T-helper 2 cell (primary cell): ENCODE results near the gene FER.
A peak's percentile ranks its signal among the peaks of the same experiment; 100 is the strongest.
"Not testable (repeated sequence)": the region's sequence is repeated elsewhere in the genome, so short reads cannot be mapped to it uniquely, and the experiment has no call there.

Source experiments
- DNase-seq, 5 experiments: peaks; one replicate each; pipeline versions ENCODE4 v3.0.0 to v3.0.0-alpha.2; 2012 to 2022

FER gene

GRCh38 chr5:109136906-109137305, 389.2 kb downstream of the FER start:
- no peak for DNase-seq

- no peak for DNase-seq
Observed at GRCh38 chr5:109141222-109142200, 393.8 kb downstream of the FER start.

DNA sequence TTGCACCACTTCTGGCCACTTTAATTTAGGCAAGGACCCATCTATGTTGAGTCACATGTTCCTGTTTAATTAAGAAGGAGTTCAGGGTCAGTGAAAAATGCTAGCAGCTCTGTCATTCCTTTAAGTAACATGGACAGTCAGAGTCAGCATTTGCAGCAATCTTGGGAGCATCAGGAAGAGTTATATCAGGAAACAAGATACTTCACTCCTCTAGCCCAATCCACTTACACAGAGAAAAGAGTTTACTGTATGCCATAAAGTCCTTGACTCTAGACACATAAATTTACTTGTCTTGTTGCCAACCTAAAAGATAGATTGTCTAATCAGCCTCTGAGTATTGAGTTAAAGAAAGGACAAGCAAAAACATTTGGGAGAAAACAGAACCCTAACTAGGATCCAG, 395.3 kb downstream of the FER start:
- no peak for DNase-seq

DNA sequence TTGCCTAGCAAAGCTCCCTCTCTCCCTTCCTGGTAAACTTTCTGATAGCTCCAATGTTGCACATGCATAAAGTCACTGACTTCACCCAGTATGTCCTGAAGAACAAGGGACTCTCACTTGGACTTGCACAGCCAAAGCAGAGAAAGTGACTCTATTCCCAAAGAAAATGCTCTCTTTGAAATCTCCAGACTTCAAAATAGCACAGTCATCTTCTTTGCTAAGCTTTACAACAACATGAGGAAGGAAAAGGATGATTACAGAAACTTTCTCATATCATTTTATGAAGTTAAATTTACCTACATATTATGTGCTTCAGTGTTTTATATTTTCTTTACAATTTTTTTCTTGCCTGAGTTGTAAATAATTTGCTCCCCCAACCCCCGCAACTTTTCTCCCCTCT, 397.4 kb downstream of the FER start:
- no peak for DNase-seq

GRCh38 chr5:109146591-109146990, 398.9 kb downstream of the FER start:
- no peak for DNase-seq

- no peak for DNase-seq
Observed at GRCh38 chr5:109152565-109152964, 404.9 kb downstream of the FER start.

DNA sequence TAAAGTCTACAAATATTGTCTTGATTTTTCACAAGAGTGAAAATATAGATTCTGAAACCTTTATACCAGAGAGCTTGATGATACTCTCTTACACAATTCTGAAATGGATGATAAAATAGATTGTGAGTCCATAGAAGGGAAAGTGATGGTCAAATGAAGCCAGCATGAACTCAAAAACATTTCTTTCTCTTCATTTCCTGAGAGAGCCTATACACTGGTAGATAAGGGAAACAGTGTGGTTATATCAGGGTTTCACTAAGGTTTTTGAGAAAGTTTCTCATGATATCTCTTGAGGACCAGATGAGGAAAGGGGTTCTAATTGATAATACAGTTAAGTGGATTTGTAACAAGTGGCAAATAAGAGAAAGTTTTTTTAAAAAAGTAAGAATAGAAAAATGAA, 407.9 kb downstream of the FER start:
- no peak for DNase-seq

GRCh38 chr5:109156885-109157284, 409.2 kb downstream of the FER start:
- no peak for DNase-seq

DNA sequence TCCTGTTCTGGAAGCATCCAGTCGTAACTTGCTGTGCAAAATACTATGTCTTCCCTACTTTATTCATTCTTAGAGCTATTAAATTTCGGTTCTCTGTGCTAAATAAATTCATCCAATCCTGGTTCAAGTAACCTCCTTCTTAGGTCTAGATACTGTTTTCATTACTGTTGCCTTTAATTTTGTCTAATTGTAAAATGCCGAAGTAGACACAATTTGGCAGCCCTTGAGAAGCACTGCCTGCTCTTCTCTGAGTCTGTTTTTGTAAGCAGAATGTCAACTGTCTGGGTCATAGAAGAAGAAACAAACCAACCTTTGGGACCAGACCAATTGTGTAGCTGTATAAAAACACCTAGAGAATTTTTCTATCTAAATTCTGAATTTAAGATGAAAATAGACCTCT, 412.8 kb downstream of the FER start:
- no peak for DNase-seq

DNA sequence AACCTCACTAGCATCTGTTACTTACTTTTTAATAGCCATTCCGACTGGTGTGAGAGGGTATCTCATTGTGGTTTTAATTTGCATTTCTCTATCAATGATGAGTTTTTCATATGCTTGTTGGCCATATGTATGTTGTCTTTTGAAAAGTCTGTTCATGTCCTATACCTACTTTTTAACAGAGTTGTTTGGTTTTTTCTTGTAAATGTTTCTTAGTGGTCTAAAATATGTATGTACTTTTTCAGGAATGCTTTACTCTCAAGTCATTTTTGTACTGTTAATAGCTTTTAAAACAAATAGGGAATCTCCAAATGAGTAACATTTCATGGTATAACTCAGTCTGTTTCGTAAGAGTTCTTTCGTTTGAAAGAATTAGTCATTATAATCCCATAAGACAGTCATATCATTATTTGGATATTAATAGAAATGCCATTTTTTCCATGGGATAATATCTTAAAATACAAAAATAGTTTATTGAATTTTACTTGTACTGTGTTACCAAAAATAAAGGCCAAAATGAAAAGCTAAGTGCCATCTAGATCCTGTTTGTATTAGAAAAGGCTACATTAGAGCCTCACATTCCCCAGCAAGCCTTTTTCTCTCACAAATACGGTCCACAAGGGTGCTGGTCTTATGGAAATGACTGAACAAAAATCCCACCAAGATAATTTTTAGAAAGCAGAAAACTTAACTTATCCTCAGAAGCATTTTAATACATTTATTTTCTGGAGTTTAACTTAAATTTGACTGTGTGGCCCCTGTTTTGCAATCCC, 414.4 kb downstream of the FER start:
- DNase-seq, result peak in 1 of 5 experiments; percentile 10

- DNase-seq, result no peak
Observed at GRCh38 chr5:109163336-109163735, 415.6 kb downstream of the FER start.

- no peak for DNase-seq
Observed at GRCh38 chr5:109164001-109164400, 416.3 kb downstream of the FER start.

DNA sequence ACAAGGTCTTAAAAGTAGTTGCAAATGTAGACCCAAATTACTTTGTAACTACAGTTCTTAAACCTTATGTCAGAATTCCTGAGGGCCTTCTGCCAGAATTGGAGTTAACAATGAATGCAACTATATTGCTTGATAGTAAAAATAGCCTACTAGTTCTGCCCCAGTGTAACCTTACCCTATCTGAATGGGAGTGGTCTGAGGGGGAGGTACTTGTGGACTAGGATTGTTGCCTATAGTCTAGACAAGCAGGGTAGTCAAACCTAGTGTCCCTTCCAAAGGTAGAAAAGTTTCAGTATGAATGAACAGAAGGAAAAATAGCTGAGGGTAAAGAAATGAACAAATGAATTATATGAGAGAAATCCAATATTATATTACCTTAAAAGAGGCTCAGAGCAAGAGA, 419.9 kb downstream of the FER start:
- no peak for DNase-seq

DNA sequence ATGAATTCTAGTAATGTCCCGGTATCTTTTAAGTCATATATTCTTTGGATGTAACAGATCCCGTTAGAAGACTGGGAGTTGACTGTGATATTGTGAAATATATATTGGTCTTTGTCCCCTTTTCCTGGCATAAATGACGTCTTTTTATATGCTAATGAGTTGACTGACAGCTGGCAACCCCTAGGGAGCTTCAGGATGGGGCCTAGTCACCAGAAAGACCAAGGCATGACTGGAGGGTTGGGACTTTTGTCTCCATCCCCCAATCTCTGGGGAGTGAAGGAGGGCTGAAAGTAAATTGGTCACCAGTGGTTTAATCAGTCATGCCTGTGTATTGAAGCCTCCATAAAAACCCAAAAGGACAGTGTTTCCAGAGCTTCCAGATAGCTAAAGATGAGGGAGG, 420.5 kb downstream of the FER start:
- no peak for DNase-seq

DNA sequence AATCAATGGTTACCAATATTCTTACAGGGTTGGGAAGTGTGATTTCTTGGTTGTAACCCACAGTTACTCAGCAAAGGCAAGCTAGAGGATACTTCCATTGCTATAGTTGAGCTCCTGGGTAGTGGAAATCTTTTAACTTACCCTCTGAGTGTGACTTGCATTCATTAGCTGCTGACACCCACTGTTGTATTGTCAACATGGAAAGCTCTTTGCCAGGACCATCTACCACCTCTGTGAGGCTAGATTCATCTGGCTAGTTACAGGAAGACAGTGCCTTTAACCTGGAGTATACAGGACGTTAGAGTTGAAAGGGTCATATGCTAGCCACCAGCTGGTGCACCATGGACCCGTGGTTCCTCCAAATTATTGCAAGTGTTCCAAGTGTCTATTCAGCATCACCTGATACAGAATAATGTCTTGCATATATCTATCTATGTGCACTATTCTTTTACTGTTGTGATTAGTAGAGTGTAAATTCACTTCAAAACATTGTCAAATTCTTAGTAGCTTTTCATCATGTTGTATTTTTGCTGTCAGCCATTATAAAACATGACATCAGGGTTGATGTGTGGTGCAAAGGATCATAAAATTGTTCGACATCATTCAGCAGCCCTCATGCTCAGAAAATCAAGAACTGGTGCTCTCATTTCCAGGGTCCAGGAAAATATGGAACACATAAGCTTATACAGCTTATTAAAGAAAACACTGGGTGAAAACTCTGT, 423.1 kb downstream of the FER start:
- no peak for DNase-seq

- DNase-seq, result not testable (repeated sequence)
Observed at GRCh38 chr5:109171437-109172073, 423.9 kb downstream of the FER start.

DNA sequence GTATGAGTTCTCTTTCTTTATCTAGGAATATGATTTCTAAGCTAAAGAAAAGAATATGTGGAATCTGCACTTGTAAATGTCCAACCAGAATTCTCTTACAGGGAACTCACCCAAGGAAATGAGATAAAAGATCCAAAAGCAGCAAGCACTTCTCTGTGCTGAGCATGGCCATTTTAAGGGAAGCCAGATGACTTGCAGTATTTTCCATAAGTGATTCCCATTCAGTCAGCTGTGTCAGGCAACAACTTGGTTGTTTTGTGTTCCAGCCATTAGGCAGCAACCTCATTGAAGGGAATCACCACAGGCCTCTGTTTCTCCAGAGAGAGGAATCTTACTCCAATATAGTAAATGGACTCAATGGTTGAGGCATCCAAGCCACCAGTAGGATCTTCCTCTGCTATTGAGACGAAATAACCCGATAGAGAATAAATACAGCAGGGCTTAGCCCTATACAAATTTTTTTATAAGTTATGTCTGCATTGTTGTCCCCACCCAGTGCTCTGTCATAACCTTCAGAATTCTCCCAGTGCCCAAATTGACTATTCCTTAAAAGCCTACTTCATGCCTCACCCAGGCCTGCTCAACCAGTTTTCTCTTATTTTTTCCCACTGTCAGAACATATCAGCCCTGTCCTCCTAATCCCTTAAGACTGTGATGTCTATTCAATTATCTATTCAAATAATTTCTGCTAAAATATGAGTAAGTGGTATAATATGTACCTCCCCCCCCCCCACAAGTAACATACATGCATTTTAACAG, 425.5 kb downstream of the FER start:
- no peak for DNase-seq

DNA sequence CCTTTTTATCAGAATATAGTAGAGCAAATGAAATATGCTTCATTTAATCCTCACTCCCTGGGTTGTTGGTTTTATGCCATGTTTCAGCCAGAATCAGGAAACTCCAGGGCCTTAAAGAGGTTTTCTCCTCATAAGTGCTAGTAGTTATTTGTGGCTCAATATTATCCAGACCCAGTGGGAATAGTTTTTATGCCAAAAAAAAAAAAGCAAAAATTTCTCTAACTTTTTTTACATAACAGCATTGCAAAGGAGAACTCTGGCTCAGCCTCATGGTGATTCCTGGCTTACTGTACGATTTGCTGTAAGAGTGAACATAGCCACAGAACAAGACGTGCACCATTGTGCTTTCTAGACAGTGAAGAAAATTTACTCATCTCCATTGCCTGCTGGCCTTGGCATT, 429.5 kb downstream of the FER start:
- DNase-seq, result no peak

DNA sequence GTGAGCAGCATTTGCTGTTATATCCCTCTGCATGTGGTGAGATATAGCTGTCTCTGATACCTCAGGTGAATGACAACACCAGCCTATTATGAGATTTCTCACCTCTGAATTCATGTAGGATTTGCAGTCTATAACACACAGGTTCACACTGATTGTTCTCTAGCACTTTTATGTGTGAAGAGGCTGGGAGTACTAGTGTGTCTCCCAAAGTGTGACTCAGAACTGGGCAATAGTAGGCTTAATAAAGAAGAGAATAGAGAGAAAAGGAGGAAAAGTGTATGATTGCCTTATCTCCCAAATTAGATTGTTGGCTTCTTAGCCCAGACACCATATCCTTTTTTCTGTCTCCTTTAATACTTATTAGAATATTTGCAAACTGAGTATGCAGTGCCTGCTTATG, 430.1 kb downstream of the FER start:
- no peak for DNase-seq

DNA sequence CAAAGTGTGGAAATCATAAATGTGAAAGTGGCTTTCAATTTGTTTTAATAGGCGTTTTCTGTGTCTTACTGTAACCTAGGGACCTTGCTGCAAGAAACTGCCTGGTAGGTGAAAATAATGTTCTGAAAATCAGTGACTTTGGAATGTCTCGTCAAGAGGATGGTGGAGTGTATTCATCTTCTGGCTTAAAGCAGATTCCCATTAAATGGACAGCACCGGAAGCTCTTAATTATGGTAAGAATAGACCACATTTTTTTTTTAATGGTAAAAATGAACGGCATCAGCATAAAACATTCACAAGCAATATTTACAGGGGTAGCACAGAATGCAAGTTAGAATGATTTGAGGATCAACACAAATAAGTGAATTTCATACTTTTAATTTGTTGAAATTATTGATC, 433.0 kb downstream of the FER start:
- DNase-seq, result no peak

- DNase-seq, result no peak
Observed at GRCh38 chr5:109186759-109187158, 439.1 kb downstream of the FER start.

GRCh38 chr5:109191153-109191558, 443.5 kb downstream of the FER start:
- peak in 1 of 5 experiments; percentile 91 for DNase-seq
